Fibroblast of lung (primary cell): ENCODE results near the gene KCTD3.

Source experiments
- CTCF ChIP-seq, 2 donors: IDR thresholded peaks in 1 of 2; conservative IDR thresholded peaks in 1 of 2; 1 replicate in 1 of 2; 2 replicates in 1 of 2; pipeline ENCODE4 v1.5.1; 2011 to 2012; ENCODE audit warnings: low read length in 2 of 2, control low read depth in 1 of 2, inconsistent platforms in 1 of 2, low read depth in 1 of 2, mild to moderate bottlenecking in 1 of 2
- EZH2 ChIP-seq: IDR thresholded peaks from 2 replicates; pipeline ENCODE4 v1.5.1; 2012; ENCODE audit warnings: low read length, control low read depth, mild to moderate bottlenecking; ENCODE audit errors: missing control alignments

GRCh38 chr1:215557992-215558626, 9.0 kb upstream of the KCTD3 start:
- TF ChIP-seq CTCF (conservative IDR thresholded peaks at IDR 0.05 in 1 of 2, IDR thresholded peaks at IDR 0.05 in 1 of 2; ENCODE audit: low read depth in 1 of 2, low read length in 2 of 2) = no peak
- no peak for TF ChIP-seq EZH2
